NCI-H128 (cell line): Measurements from ENCODE around the gene IL1R2.

ENCODE experiments used
- DNase-seq: peaks from one replicate; lab custom pipeline; 2025; ENCODE audit not compliant: unreplicated experiment; lab: John Stamatoyannopoulos, UW

The IL1R2 gene

DNA sequence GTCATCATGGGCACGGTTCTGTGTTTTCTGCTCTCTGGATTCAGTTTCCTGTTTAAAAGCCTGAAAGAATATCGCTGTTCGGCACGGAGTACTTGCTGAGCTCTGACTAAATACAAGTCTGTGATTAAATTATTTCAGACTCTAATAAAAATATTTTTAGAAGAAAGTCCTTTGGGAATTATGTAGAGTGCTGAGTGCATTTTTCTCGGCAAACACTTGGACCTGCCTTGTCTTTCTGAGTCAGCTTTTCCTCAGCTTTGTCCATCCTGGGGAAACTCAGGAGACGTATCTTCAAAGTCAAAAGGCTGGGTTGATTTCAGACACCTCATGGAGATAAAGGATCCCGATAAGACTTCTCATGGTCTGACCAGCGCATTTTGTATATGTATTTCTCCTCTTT is 45.9 kb downstream of the IL1R2 start:
- DNase-seq: no peak

DNA sequence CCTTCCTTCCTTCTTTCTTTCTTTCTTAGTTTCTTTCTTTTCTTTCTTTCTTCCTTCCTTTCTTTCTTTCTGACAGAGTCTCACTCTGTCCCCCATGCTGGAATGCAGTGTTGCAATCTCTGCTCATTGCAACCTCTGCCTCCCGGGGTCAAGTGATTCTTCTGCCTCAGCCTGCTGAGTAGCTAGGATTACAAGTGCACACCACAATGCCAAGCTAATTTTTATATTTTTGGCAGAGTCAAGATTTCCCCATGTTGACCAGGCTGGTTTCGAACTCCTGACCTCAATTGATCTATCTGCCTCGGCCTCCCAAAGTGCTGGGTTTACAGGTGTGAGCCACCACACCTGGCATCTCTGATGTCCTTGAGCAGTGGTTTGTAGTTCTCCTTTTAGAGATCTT is 48.5 kb downstream of the IL1R2 start:
- DNase-seq: no peak

GRCh38 chr2:102041351-102041750 is 49.6 kb downstream of the IL1R2 start:
- DNase-seq: no peak

GRCh38 chr2:102042196-102043081 is 50.7 kb downstream of the IL1R2 start:
- no peak for DNase-seq

- no peak for DNase-seq
These were observed 51.8 kb downstream of the IL1R2 start for GRCh38 chr2:102043560-102043959.

DNA sequence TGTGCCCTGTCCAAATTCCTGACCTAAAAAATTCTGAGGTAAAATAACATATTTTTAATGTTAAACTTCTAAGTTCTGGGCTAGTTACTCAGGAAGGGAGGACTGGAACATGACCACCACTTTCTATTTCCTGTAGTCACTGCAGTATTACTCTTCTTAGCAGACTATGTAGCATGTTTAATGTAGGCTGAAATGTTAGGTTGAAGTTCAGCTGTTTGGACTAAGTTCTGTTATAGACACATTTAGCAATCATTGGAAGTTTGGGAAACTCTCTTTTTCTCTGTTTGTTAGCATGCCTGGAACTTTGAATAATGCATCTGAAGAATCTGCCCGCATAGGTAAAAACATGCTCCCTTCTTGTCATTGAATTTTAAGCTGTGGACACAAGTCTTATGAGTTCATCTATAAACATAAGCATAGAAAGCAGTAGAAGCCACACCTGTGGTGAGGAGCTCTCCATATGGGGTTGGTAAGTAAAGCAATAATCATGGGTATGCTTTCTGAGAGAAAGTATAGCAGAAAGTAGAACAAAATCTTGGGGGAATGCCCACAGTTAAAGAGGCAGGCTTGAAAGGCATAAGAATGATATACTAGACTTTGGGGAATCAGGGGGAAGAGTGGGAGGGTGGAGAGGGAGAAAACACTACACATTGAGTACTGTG is 52.6 kb downstream of the IL1R2 start:
- no peak for DNase-seq

GRCh38 chr2:102044967-102045489 is 53.3 kb downstream of the IL1R2 start:
- no peak for DNase-seq

- DNase-seq: no peak
These were observed 53.9 kb downstream of the IL1R2 start for GRCh38 chr2:102045697-102046096.

DNA sequence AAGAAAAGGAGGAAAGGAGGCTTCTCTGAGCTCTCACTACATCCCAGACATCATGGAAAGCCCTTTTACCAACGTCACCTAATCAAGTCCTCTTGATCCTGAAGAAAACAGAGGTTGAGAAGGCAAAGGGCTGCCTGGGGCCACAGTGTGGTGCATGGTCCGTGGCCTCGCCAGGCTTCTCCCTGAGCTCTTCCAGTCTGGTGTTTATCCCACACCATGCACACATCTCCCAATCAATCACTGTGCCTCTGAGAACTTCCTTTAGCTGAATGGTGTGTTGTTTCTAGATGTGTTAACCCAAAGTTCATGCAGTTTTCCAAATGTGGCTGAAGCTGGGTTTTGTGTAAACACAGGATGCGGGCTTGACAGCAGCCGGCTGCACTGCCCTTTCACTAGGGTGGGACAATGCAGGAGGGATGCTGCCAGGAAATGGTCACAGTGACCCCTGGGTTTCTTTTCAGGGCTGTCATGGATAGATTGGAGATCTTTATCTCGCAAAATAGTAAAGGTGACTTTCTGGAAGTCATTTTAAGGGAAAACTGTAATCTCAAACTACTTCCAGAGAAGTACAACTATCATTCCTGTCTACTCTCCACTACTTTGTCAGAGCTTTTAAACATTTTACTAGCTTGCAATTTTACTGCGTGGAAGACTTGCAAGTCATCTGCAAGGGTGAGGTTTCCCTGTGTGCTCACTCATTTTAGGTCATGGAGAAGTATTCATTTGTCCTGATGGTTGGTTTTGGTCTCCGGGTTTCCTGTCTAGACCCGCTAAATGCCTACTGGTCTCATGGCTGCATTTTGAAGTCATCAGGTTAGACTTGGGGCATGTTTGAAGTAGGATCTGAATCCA is 54.6 kb downstream of the IL1R2 start:
- DNase-seq: no peak

- no peak for DNase-seq
These were observed 56.7 kb downstream of the IL1R2 start for GRCh38 chr2:102048465-102048864.

DNA sequence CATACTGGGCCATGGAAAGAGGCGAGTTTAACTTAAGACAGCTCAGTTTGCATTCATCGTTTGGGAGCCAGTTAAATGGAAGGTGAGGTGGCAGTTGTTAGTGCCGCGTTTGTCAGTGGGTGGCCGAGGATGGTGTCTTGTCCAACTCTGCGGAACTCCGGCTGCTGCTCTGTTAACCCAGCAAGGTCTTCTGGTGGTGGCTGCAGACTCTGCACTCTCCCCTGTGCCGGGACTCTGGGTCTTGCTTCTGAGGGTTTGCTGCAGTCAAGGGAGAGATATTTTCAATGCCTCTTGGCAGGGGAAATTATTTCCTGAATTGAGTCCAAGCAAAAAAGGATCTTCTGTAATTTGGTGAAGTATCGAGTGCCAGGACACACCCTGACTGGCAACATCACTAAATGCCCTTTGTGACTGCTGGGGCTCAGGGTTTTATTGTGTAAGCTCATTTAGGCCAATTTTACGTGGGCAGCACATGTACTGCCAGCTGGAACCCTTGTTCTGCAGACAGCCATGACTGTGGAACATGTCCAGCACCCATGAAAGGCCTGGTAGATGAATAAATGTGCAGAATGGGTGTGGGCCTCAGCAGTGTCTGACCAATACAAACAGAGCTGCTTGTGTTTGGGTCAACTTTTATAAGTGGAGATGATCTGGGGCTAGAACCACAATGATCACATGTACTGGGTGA is 58.1 kb downstream of the IL1R2 start:
- no peak for DNase-seq

- no peak for DNase-seq
These were observed 59.2 kb downstream of the IL1R2 start for GRCh38 chr2:102050854-102051391.

DNA sequence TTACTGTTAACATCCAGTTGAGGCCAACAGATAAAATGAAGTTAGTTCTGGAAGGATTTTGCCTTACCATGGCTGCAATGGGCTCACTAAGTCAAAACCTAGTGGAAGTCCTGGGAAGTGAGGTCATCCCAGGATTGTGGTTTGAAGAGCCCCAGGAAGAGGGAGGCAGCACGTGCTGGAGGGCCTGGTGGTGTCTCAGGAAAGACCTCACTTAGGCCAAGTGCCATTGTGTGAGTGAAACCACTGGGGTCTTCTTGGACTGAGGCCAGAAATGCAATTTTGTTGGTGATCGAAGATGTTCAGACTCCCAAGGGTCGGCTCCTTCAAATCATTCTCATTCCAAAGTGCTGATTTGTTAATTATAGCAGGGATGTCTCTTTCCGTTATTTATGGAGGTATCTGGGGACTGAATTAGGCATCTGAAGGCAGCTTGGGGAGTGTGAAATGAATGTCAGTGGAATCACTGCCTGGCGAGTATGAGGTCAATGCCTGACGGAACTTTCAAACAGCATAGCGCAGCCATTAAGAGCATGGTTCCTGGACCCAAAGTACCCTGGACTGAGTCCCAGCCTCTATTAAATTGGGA is 60.0 kb downstream of the IL1R2 start:
- no peak for DNase-seq

DNA sequence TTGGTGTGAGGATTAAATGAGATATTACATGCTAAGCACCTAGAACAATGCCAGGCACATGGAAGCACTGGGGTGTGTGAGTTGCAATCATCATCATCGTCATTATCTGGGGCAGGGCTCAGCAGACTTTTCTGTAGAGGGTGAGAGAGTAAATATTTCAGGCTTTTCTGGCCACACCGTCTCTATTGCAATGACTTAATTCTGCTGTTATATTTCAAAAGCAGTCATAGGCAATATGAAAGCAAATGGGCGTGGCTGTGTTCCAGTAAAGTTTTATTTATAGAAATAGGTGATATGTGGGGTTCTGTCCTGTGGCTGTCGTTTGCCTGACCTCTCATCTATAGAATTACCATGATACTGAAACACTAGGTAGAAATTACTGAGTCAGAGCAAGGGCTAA is 60.6 kb downstream of the IL1R2 start:
- DNase-seq: no peak

DNA sequence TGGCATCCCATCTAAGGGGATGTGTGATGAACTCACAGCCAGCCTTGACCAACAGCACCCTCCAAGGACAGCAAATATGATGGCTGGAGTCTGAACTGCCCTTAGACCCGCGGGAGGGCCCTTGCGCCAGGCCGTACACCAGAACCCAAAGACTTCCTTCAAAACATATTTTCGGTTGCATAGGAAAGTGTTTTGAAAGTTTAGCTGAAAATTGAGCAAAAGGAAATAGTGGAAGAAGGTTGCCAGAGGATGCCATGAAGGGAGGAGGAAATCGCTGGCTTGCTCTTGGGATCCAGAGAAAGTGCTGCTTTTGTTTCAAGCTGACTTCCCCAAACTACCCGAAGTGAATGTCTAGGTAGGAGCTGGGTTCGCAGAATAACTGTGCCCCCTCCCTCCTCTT is 61.3 kb downstream of the IL1R2 start:
- DNase-seq: no peak

GRCh38 chr2:102055346-102055990 is 63.7 kb downstream of the IL1R2 start:
- DNase-seq: no peak

DNA sequence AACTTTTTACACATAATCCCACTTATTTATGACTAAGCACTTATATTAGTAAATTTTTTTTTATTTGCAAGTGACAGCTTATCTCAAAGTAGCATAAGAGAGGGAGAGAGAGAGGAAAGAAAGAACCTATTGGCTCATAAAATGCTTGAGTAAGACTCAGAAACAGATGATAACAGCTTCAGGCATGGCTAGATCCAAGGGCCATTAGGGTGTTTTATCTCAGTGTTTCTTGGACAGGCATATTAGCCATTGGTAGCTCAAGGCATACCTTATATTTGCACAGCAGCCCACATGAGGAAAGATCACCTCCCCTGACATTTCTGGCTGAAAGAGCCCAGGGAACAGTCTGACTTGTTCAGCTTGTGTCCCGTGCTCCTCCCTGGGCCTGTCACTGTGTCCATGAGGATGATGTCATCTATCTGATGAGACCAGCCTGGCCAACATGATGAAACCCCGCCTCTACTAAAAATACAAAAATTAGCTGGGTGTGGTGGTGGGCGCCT is 64.4 kb downstream of the IL1R2 start:
- no peak for DNase-seq

- DNase-seq: no peak
These were observed 65.9 kb downstream of the IL1R2 start for GRCh38 chr2:102057502-102058292.
